K562 (cell line): ENCODE results near the gene UBE2M. TPM values are rescaled to one million over a fixed set of nuclear protein-coding genes. Genes with fewer than 3 reads are reported as not detected.

Experiments
- ADNP ChIP-seq: fragments of 200-800 bp; sonication (Bioruptor generic); IDR thresholded peaks from 2 replicates; pipeline ENCODE4 v1.6.1; 2016; ENCODE audit warnings: missing genetic modification characterization, missing compliant biosample characterization
- BDP1 ChIP-seq: IDR thresholded peaks from 3 replicates; pipeline ENCODE4 v1.6.1; 2011; ENCODE audit not compliant: insufficient read length, insufficient read depth
- BRD4 ChIP-seq: fragments of 200-600 bp; sonication (generic); IDR thresholded peaks from 2 replicates; pipeline ENCODE4 v1.6.1; 2017; ENCODE audit warnings: inconsistent platforms
- EGR1 ChIP-seq: fragments of 450-650 bp; conservative IDR thresholded peaks from 2 replicates; pipeline ENCODE4 v1.6.1; 2017; ENCODE audit warnings: mild to moderate bottlenecking
- FOXK2 ChIP-seq, 2 experiments: fragments of 450-650 bp; IDR thresholded peaks in 1 of 2; conservative IDR thresholded peaks in 1 of 2; 2 replicates each; pipeline ENCODE4 v1.6.1; 2016; ENCODE audit warnings: low read depth in 2 of 2, mild to moderate bottlenecking in 1 of 2
- KAT2B ChIP-seq: IDR thresholded peaks from one replicate; pipeline ENCODE4 v1.6.1; 2012; ENCODE audit warnings: low read depth, mild to moderate bottlenecking, control low read depth, inconsistent platforms, low read length, moderate library complexity
- MEF2A ChIP-seq: IDR thresholded peaks from 2 replicates; pipeline ENCODE4 v1.6.1; 2011; ENCODE audit warnings: low read depth, mild to moderate bottlenecking, low read length, moderate library complexity; ENCODE audit not compliant: control insufficient read depth
- NFXL1 ChIP-seq: fragments of 450-650 bp; formaldehyde crosslinking; IDR thresholded peaks from 2 replicates; pipeline ENCODE4 v1.4.0; 2021; ENCODE audit warnings: mild to moderate bottlenecking
- PTBP1 ChIP-seq: fragments of 200-400 bp; formaldehyde crosslinking; IDR thresholded peaks from 2 replicates; pipeline ENCODE4 v1.6.1; 2017; ENCODE audit warnings: low read depth, low read length
- RFX5 ChIP-seq: IDR thresholded peaks from 2 replicates; pipeline ENCODE4 v1.6.1; 2011; ENCODE audit warnings: low read depth, mild to moderate bottlenecking, improper control_type of control experiment, low read length
- SNRNP70 ChIP-seq: fragments of 200-400 bp; formaldehyde crosslinking; optimal IDR thresholded peaks from 2 replicates; pipeline ENCODE3; 2017; ENCODE audit warnings: low read depth, low read length
- SREBF1 ChIP-seq: fragments of 150-350 bp; IDR thresholded peaks from 2 replicates; pipeline ENCODE4 v1.6.1; 2014; ENCODE audit warnings: antibody characterized with exemption, low read depth, low read length, borderline replicate concordance
- TAF7 ChIP-seq: fragments of 450-650 bp; IDR thresholded peaks from 2 replicates; pipeline ENCODE4 v1.6.1; 2016; ENCODE audit warnings: missing genetic modification characterization, missing compliant biosample characterization
- TCF7 ChIP-seq: sonication (generic); IDR thresholded peaks from 2 replicates; pipeline ENCODE4 v1.6.1; 2016; ENCODE audit warnings: antibody characterized with exemption, borderline replicate concordance
- TEAD4 ChIP-seq, 2 experiments: sonication (generic) in 1 of 2; formaldehyde crosslinking in 1 of 2; IDR thresholded peaks; 2 replicates each; pipeline versions ENCODE4 v1.6.1 to v1.8.0; 2012 to 2022; ENCODE audit warnings: borderline replicate concordance in 1 of 2, inconsistent platforms in 1 of 2, low read length in 1 of 2, mild to moderate bottlenecking in 1 of 2, missing genetic modification reagents in 1 of 2
- YY1 ChIP-seq, 3 experiments: IDR thresholded peaks; 2 replicates each; pipeline ENCODE4 v1.6.1; 2011; ENCODE audit warnings: low read length in 2 of 3, mild to moderate bottlenecking in 2 of 3, moderate library complexity in 2 of 3, borderline replicate concordance in 1 of 3, control low read depth in 1 of 3, low read depth in 1 of 3; ENCODE audit not compliant: insufficient read depth in 3 of 3, insufficient replicate concordance in 2 of 3, control insufficient read depth in 1 of 3, insufficient read length in 1 of 3; ENCODE audit errors: extremely low read depth in 1 of 3
- ZKSCAN1 ChIP-seq: fragments of 150-350 bp; IDR thresholded peaks from 2 replicates; pipeline ENCODE4 v1.6.1; 2016; ENCODE audit warnings: low read depth, low read length
- ZNF143 ChIP-seq: sonication (generic); formaldehyde crosslinking; IDR thresholded peaks from 2 replicates; pipeline ENCODE4 v1.9.0; 2022; ENCODE audit warnings: mild to moderate bottlenecking, missing genetic modification reagents
- ZNF23 ChIP-seq: fragments of 250-450 bp; sonication (Bioruptor Pico); IDR thresholded peaks from 2 replicates; pipeline ENCODE4 v1.4.0; 2020; ENCODE audit warnings: mild to moderate bottlenecking
- ZNF431 ChIP-seq: sonication (generic); formaldehyde crosslinking; IDR thresholded peaks from 2 replicates; pipeline ENCODE4 v1.8.0; 2022; ENCODE audit warnings: mild to moderate bottlenecking, missing genetic modification reagents
- polyA plus RNA-seq, 8 experiments: library from polyadenylated mRNA; depleted of rRNA in 4 of 8; stranded (reverse) in 5 of 8; unstranded in 3 of 8; fragments of >200 nt; fragmentation: Nextera tagmentation in 2 of 8; fragmentation: Illumina TruSeq in 1 of 8; extraction: Ambion mirVana in 2 of 8; extraction: Trizol in 1 of 8; gene quantifications; 2 replicates each; pipeline versions ENCODE4 v1.2.1 to v1.2.3, GENCODE V29; 2011 to 2014; ENCODE audit warnings: inconsistent platforms in 1 of 8, missing spikeins in 1 of 8
- total RNA-seq, 7 experiments: library from RNA; depleted of rRNA in 6 of 7; stranded (reverse); fragments of >200 nt in 6 of 7; fragmentation: Illumina TruSeq in 2 of 7; extraction: Trizol in 2 of 7; gene quantifications; 2 replicates each; pipeline versions ENCODE4 v1.2.1 to v1.2.3, GENCODE V29; 2011 to 2021; ENCODE audit warnings: low replicate concordance in 1 of 7
- TF ChIP-seq, protein P1 (sequence below): fragments of 450-650 bp; IDR thresholded peaks from 2 replicates; pipeline ENCODE4 v1.6.1; 2016
- TF ChIP-seq, protein P2 (sequence below): sonication (generic); formaldehyde crosslinking; IDR thresholded peaks from 2 replicates; pipeline ENCODE4 v1.9.0; 2022; ENCODE audit warnings: mild to moderate bottlenecking, missing genetic modification reagents
- TF ChIP-seq, protein P3 (sequence below): fragments of 450-650 bp; conservative IDR thresholded peaks from 2 replicates; pipeline ENCODE4 v1.6.1; 2016; ENCODE audit warnings: missing genetic modification characterization, low read depth, mild to moderate bottlenecking, missing compliant biosample characterization, moderate library complexity
- TF ChIP-seq, protein P4 (sequence below): sonication (generic); formaldehyde crosslinking; IDR thresholded peaks from 2 replicates; pipeline ENCODE4 v1.8.0; 2022; ENCODE audit warnings: mild to moderate bottlenecking, missing genetic modification reagents

Gene UBE2M
- total and polyA plus RNA-seq, 9 of the 15 experiments (the other 6 are each of a cell fraction or from before 2014, with no cell fraction given), result 0.92 to 163 (median 85.7) TPM

DNA sequence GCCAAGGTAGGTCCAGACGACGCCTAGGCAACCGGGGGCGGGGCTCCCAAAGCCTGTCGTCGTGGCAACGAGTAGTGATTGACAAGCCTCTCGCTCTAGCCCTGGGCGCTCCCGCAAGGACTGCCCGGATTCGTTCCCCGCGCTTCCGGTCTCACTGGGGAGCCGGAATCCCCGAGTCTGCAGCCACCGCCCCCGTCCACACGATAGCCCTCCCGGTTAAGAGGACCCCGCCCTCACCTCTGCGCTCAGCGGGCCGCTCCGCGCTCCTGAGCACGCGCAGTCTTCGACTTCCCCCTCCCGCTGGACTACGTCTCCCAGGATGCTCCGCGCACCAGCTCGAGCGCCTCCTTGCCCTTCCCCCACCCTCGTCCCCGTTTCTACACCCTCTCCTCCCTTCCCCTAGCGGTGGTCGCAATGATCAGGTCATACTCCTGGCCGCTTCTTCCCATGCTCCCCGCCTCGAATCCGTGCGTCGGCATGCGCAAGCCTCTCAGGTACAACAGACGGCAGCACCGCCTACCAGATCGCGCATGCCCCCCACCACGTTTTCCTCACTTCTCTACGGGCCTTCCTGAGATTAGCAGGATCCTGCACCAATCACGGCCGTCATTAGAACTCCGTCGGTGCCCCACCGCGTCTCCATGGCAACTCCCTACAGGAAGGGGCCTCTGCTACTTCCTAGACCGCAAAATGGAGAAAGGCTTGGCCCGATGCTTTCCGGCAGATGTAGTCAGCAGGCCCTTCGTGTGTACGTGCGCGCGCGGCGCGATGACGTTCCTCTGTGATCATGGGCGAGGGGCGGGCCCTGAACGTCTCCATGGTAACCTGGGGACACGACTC is 14.6 kb upstream of the UBE2M start, which contains the start of gene MZF1 (continued):
- 0 out of 2 replicates have a peak, but pooled peaks have one; percentile 21 for TF ChIP-seq TEAD4 (IDR thresholded peaks at IDR 0.05; ENCODE audit: low read length)
- TF ChIP-seq TEAD4 (CRISPR knock-in tag; IDR thresholded peaks at IDR 0.05; ENCODE audit: borderline replicate concordance), result no peak
- peak; percentile 93 for TF ChIP-seq ZNF143 (CRISPR knock-in tag)
- no peak for TF ChIP-seq PTBP1
- TF ChIP-seq, protein P1, sequence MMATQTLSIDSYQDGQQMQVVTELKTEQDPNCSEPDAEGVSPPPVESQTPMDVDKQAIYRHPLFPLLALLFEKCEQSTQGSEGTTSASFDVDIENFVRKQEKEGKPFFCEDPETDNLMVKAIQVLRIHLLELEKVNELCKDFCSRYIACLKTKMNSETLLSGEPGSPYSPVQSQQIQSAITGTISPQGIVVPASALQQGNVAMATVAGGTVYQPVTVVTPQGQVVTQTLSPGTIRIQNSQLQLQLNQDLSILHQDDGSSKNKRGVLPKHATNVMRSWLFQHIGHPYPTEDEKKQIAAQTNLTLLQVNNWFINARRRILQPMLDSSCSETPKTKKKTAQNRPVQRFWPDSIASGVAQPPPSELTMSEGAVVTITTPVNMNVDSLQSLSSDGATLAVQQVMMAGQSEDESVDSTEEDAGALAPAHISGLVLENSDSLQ, result peak; percentile 99
- TF ChIP-seq, protein P2, sequence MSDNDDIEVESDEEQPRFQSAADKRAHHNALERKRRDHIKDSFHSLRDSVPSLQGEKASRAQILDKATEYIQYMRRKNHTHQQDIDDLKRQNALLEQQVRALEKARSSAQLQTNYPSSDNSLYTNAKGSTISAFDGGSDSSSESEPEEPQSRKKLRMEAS (CRISPR knock-in tag), result peak; percentile 89
- no peak for TF ChIP-seq ADNP (tag)
- peak; percentile 93 for TF ChIP-seq BRD4
- no peak for TF ChIP-seq ZNF23 (CRISPR knock-in tag)
- TF ChIP-seq RFX5, result no peak
- TF ChIP-seq ZKSCAN1, result no peak; the same call in 1 of the 2 replicates
- TF ChIP-seq, protein P3, sequence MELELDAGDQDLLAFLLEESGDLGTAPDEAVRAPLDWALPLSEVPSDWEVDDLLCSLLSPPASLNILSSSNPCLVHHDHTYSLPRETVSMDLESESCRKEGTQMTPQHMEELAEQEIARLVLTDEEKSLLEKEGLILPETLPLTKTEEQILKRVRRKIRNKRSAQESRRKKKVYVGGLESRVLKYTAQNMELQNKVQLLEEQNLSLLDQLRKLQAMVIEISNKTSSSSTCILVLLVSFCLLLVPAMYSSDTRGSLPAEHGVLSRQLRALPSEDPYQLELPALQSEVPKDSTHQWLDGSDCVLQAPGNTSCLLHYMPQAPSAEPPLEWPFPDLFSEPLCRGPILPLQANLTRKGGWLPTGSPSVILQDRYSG, result no peak
- no peak for TF ChIP-seq NFXL1
- peak; percentile 94 to 98 for TF ChIP-seq FOXK2 (conservative IDR thresholded peaks at IDR 0.05 in 1 of 2, IDR thresholded peaks at IDR 0.05 in 1 of 2; ENCODE audit: low read depth in 2 of 2)
- TF ChIP-seq MEF2A, result no peak
- no peak for TF ChIP-seq SREBF1
- TF ChIP-seq TCF7, result 0 out of 2 replicates have a peak, but pooled peaks have one; percentile 36
- no peak for TF ChIP-seq KAT2B
- TF ChIP-seq SNRNP70, result no peak
- TF ChIP-seq BDP1, result no peak
- TF ChIP-seq ZNF431, result no peak
- TF ChIP-seq, protein P4, sequence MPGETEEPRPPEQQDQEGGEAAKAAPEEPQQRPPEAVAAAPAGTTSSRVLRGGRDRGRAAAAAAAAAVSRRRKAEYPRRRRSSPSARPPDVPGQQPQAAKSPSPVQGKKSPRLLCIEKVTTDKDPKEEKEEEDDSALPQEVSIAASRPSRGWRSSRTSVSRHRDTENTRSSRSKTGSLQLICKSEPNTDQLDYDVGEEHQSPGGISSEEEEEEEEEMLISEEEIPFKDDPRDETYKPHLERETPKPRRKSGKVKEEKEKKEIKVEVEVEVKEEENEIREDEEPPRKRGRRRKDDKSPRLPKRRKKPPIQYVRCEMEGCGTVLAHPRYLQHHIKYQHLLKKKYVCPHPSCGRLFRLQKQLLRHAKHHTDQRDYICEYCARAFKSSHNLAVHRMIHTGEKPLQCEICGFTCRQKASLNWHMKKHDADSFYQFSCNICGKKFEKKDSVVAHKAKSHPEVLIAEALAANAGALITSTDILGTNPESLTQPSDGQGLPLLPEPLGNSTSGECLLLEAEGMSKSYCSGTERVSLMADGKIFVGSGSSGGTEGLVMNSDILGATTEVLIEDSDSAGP, result peak; percentile 56; the same call in 1 of the 2 replicates
- TF ChIP-seq TAF7 (tag), result peak; percentile 89
- TF ChIP-seq YY1 (IDR thresholded peaks at IDR 0.05; ENCODE audit: borderline replicate concordance in 1 of 3, control insufficient read depth in 1 of 3, extremely low read depth in 1 of 3, insufficient read depth in 3 of 3, insufficient read length in 1 of 3, insufficient replicate concordance in 2 of 3, low read depth in 1 of 3, low read length in 2 of 3), result peak in 2 of 3 experiments; percentile 38 to 69
- peak; percentile 88 for TF ChIP-seq EGR1
